Spleen (tissue), 7 donors: Measurements from ENCODE around the gene CEP128.

Experiments
- POLR2A ChIP-seq, 3 donors: fragments of 450-650 bp; IDR thresholded peaks; one replicate each; pipeline ENCODE4 v1.5.1; 2017; ENCODE audit warnings: antibody characterized with exemption in 3 of 3, mild to moderate bottlenecking in 1 of 3
- TF ChIP-seq, protein P1 (sequence below), 11 experiments: fragments of 200-600 bp in 7 of 11; fragments of 450-650 bp in 4 of 11; sonication (generic) in 4 of 11; IDR thresholded peaks in 8 of 11; conservative IDR thresholded peaks in 3 of 11; 1 replicate in 7 of 11; 2 replicates in 4 of 11; pipeline versions ENCODE4 v1.4.0 to v1.8.0; 2016 to 2021; ENCODE audit warnings: antibody characterized with exemption in 11 of 11, inconsistent platforms in 4 of 11, mild to moderate bottlenecking in 1 of 11
- donor health status: DM: no; HTN: no; CAD: no; lungs with moderate emphysema.
- donor health status: DM: no; HTN: no; CAD: no.
- donor health status: DM: no; HTN: no; CAD: no.

DNA sequence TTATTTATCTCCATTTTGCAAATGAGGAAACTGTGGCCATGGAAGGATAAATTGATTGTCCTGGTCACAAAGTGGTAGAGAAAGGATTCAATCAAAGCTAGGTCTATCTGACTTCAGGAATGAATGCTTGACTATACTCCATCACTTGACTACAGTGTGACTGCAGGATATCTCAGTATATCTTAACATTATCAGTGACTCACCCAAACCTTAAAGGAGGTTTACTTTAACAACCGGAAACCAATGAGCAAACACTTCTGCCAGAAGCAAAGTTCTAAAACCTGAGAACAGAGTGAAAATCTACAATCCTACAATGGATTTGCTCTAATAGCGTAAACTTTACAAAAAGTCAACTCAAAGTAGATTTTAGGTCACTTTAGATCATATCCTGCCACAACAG lies 277.0 kb downstream of the CEP128 start:
- no peak for TF ChIP-seq POLR2A (IDR thresholded peaks at IDR 0.05)
- TF ChIP-seq, protein P1, sequence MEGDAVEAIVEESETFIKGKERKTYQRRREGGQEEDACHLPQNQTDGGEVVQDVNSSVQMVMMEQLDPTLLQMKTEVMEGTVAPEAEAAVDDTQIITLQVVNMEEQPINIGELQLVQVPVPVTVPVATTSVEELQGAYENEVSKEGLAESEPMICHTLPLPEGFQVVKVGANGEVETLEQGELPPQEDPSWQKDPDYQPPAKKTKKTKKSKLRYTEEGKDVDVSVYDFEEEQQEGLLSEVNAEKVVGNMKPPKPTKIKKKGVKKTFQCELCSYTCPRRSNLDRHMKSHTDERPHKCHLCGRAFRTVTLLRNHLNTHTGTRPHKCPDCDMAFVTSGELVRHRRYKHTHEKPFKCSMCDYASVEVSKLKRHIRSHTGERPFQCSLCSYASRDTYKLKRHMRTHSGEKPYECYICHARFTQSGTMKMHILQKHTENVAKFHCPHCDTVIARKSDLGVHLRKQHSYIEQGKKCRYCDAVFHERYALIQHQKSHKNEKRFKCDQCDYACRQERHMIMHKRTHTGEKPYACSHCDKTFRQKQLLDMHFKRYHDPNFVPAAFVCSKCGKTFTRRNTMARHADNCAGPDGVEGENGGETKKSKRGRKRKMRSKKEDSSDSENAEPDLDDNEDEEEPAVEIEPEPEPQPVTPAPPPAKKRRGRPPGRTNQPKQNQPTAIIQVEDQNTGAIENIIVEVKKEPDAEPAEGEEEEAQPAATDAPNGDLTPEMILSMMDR (IDR thresholded peaks at IDR 0.05 in 8 of 11, conservative IDR thresholded peaks at IDR 0.05 in 3 of 11), result no peak
